ENCODE results near the gene MCFD2. TPM values are rescaled to one million over a fixed set of nuclear protein-coding genes. Genes with fewer than 3 reads are reported as not detected.

Gene MCFD2
- total RNA-seq, 4 donors from 2014 or later: 49.2 to 111 (median 56.0) TPM

DNA sequence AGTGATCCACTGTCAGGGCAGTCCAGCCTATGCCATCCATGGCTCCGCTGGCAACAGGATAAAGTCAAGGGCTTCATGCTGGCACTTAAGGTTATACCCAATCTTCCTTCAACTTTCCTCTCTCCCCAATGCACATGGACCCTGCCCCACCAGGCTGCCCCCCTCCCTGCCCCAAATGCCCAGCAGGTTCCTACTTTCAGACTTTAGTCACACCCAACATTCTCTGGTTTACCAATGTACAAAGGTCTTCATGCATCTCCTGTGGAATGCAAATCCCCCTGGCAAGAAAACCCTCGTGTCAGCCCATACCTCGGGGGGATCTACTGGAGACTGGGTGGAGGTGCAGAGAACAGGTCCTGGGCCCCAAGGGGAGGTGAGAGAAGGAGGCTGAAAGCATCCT, 59.3 kb downstream of the MCFD2 start:
- WGBS, 2 donors: 79 to 91% methylated on average over 3 of the region's 3 CpGs
- TF ChIP-seq POLR2A (IDR thresholded peaks at IDR 0.05) (no peak), EP300 (IDR thresholded peaks at IDR 0.05) (no peak)
- TF ChIP-seq, protein P1, sequence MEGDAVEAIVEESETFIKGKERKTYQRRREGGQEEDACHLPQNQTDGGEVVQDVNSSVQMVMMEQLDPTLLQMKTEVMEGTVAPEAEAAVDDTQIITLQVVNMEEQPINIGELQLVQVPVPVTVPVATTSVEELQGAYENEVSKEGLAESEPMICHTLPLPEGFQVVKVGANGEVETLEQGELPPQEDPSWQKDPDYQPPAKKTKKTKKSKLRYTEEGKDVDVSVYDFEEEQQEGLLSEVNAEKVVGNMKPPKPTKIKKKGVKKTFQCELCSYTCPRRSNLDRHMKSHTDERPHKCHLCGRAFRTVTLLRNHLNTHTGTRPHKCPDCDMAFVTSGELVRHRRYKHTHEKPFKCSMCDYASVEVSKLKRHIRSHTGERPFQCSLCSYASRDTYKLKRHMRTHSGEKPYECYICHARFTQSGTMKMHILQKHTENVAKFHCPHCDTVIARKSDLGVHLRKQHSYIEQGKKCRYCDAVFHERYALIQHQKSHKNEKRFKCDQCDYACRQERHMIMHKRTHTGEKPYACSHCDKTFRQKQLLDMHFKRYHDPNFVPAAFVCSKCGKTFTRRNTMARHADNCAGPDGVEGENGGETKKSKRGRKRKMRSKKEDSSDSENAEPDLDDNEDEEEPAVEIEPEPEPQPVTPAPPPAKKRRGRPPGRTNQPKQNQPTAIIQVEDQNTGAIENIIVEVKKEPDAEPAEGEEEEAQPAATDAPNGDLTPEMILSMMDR (IDR thresholded peaks at IDR 0.05): no peak
- Histone ChIP-seq H3K4me1 (peaks cover 0 to 39% (median 5%) of the 10 kb centered on the region in 4 donors), H3K27ac (peak overlapping the region in 2 of 4 donors; percentile 81 to 85), H3K36me3 (no peaks in the 10 kb centered on the region), H3K9me3 (no peaks in the 10 kb centered on the region), H3K4me3 (no peak overlapping the region), H3K27me3 (no peaks in the 10 kb centered on the region)
- no peak for DNase-seq (ENCODE audit: low spot score in 2 of 2)

DNA sequence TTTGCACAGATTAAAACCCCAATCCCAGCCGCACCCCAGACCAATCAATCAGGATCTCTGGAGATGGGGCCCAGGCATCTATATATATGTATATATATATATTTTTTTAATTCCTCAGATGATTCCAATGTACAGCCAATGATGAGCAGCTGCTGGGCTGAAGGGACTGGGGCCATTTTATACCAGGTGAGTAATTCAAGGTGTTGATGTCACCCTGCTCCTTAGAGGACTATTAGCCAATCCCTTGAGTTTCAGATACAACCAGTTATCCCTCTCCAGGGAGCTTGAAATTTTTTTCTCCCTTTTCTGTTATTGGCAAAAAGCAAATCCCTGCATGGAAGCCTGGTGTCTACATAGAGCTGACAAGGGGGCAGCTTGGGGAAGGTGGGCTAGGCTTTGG, 59.8 kb downstream of the MCFD2 start:
- H3K27ac ChIP-seq: peak overlapping the region in 2 of 4 donors; percentile 81 to 85
- WGBS, 2 donors: 78 to 100% methylated on average over 1 of the region's 1 CpG
- no peak overlapping the region for H3K4me3 ChIP-seq
- H3K4me1 ChIP-seq: peaks cover 0 to 44% (median 7%) of the 10 kb centered on the region in 4 donors
- no peaks in the 10 kb centered on the region for H3K27me3 ChIP-seq
- TF ChIP-seq POLR2A (IDR thresholded peaks at IDR 0.05) (no peak), EP300 (IDR thresholded peaks at IDR 0.05) (no peak)
- TF ChIP-seq, protein P1 (IDR thresholded peaks at IDR 0.05): no peak
- no peak for DNase-seq (ENCODE audit: low spot score in 2 of 2)
- H3K9me3 ChIP-seq: no peaks in the 10 kb centered on the region
- H3K36me3 ChIP-seq: no peaks in the 10 kb centered on the region

DNA sequence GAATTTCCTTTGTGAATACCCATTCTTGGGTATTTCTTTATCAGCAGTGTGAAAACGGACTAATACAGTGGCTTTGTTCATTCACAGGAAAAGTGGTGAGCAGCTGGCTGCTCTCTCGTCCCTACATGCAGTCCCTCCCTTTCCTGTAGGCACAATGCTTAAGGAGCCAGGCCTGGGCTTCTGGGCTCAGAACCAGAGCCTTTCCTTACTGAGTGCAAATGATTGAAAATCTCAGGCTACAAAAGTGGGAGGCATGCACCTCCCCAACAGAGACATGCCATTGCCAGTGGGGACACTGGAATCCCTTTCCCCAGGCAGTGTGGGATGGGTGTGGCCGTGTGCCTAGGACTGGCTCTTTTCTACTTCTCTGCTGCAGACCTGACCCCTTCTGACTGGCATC, 61.3 kb downstream of the MCFD2 start:
- Histone ChIP-seq H3K4me1 (peaks cover 0 to 56% (median 20%) of the 10 kb centered on the region in 4 donors), H3K27ac (peak overlapping the region in 2 of 4 donors; percentile 68 to 85), H3K4me3 (no peak overlapping the region), H3K36me3 (no peaks in the 10 kb centered on the region), H3K27me3 (no peaks in the 10 kb centered on the region), H3K9me3 (no peaks in the 10 kb centered on the region)
- TF ChIP-seq, protein P1 (IDR thresholded peaks at IDR 0.05): no peak
- TF ChIP-seq POLR2A (IDR thresholded peaks at IDR 0.05): no peak
- no peak for TF ChIP-seq EP300 (IDR thresholded peaks at IDR 0.05)
- WGBS, 2 donors: 44 to 51% methylated on average over 3 of the region's 3 CpGs
- DNase-seq (ENCODE audit: low spot score in 2 of 2): no peak

DNA sequence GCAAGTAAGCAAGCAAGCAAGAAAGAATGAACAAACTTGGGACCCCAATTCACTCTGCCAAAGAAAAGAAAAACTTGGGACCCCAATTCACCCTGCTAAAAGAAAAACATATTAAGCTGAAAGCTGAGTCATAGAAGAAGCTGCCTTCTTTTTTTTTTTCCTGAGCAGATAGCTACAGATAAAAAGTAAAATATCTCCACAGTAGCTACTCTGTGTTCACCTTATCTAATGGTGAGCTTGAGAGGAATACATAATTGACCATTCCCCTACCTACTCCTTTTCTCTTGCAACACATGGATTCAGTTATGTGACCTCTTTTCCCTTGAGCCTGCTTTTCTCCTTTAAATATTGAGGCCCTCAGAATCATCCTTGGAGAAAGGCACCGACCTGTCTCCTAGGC, 63.0 kb downstream of the MCFD2 start:
- WGBS, 2 donors: 96 to 100% methylated on average over 1 of the region's 1 CpG
- peaks cover 0 to 70% (median 35%) of the 10 kb centered on the region in 4 donors for H3K4me1 ChIP-seq

DNA sequence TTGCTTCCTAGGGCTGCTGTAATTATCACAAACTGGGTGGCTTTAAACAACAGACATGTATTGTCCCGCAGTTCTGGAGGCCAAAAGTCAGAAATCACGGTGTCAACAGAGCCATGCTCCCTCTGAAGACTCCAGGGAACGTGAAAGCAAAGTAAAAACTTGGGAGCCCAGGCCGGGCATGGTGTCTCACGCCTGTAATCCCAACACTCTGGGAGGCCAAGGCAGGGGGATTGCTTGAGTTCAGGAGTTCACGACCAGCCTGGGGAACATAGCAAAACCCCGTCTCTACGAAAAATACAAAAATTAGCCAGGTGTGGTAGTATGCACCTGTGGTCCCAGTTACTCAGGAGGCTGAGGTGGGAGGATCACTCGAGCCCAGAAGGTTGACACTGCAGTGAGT, 63.5 kb downstream of the MCFD2 start:
- peaks cover 0 to 74% (median 39%) of the 10 kb centered on the region in 4 donors for H3K4me1 ChIP-seq
- H3K27me3 ChIP-seq: no peaks in the 10 kb centered on the region
- no peaks in the 10 kb centered on the region for H3K36me3 ChIP-seq
- no peak for DNase-seq (ENCODE audit: low spot score in 2 of 2)
- H3K9me3 ChIP-seq: no peaks in the 10 kb centered on the region
- 69 to 77% methylated on average over 9 of the region's 9 CpGs for WGBS, 2 donors
- TF ChIP-seq POLR2A (IDR thresholded peaks at IDR 0.05) (no peak), EP300 (IDR thresholded peaks at IDR 0.05) (no peak)
- TF ChIP-seq, protein P1 (IDR thresholded peaks at IDR 0.05): no peak
- H3K4me3 ChIP-seq: no peak overlapping the region
- peak overlapping the region in 1 of 4 donors; percentile 8 for H3K27ac ChIP-seq

More for the DNA sequence above, 63.0 kb downstream of the MCFD2 start:
- Histone ChIP-seq H3K36me3 (no peaks in the 10 kb centered on the region), H3K27ac (peak overlapping the region in 1 of 4 donors; percentile 8), H3K4me3 (no peak overlapping the region), H3K27me3 (no peaks in the 10 kb centered on the region), H3K9me3 (no peaks in the 10 kb centered on the region)
- no peak for DNase-seq (ENCODE audit: low spot score in 2 of 2)
- TF ChIP-seq EP300 (IDR thresholded peaks at IDR 0.05) (no peak), POLR2A (IDR thresholded peaks at IDR 0.05) (no peak)
- TF ChIP-seq, protein P1 (IDR thresholded peaks at IDR 0.05): no peak

Small RNA genes within 50 kb of the gene (small RNA-seq; reads per million reads assigned to genes)
- gene AC093732.2: not detected

Other genes with a start within 250 kb of the MCFD2 start
- gene SOCS5, start 216.5 kb downstream of the MCFD2 start, total RNA-seq: 10 to 100 TPM; 27.0 to 45.0 (median 39.3) TPM
- gene TTC7A, start 25.4 kb upstream of the MCFD2 start, total RNA-seq: 10 to 100 TPM; 37.4 to 59.8 (median 51.7) TPM
- 1 to 10 TPM in 2 of 4 donors, under 1 TPM in 1, not detected in 1; 0.30 to 2.6 (median 1.4) TPM for gene STPG4, start 239.5 kb upstream of the MCFD2 start, total RNA-seq